Liver (tissue), 9 donors: ENCODE data around the gene GRK5. TPM values are rescaled to one million over a fixed set of nuclear protein-coding genes. Genes with fewer than 3 reads are reported as not detected.

ENCODE experiments used
- DNase-seq: peaks from one replicate; pipeline ENCODE4 v3.0.0-alpha.2; 2017; ENCODE audit warnings: low spot score
- H3K27ac ChIP-seq, 2 donors: one replicate each; pipeline ENCODE4 v1.7.0; 2013; ENCODE audit warnings: inconsistent platforms in 2 of 2, low read length in 2 of 2, control low read depth in 1 of 2, low read depth in 1 of 2, mild to moderate bottlenecking in 1 of 2
- H3K27me3 ChIP-seq, 4 donors: one replicate each; pipeline versions ENCODE4 v1.6.1 to v1.7.0; 2013; ENCODE audit warnings: low read length in 3 of 4, inconsistent platforms in 1 of 4, mild to moderate bottlenecking in 1 of 4, moderate library complexity in 1 of 4; ENCODE audit not compliant: control insufficient read depth in 4 of 4, insufficient read depth in 4 of 4
- H3K36me3 ChIP-seq, 4 donors: one replicate each; pipeline versions ENCODE4 v1.6.1 to v1.7.0; 2013; ENCODE audit warnings: low read length in 3 of 4, mild to moderate bottlenecking in 3 of 4, low read depth in 1 of 4, moderate library complexity in 1 of 4; ENCODE audit not compliant: control insufficient read depth in 4 of 4, insufficient read depth in 3 of 4
- H3K4me1 ChIP-seq, 4 donors: one replicate each; pipeline versions ENCODE4 v1.6.1 to v1.7.0; 2013; ENCODE audit warnings: low read length in 3 of 4, mild to moderate bottlenecking in 3 of 4, moderate library complexity in 1 of 4; ENCODE audit not compliant: control insufficient read depth in 4 of 4, insufficient read depth in 4 of 4
- H3K4me3 ChIP-seq, 3 donors: one replicate each; pipeline versions ENCODE4 v1.6.1 to v1.7.0; 2013; ENCODE audit warnings: low read length in 3 of 3, control low read depth in 1 of 3, low read depth in 1 of 3, mild to moderate bottlenecking in 1 of 3
- H3K9ac ChIP-seq, 2 donors: one replicate each; pipeline ENCODE4 v1.7.0; 2013; ENCODE audit warnings: low read length in 2 of 2, mild to moderate bottlenecking in 2 of 2, moderate library complexity in 2 of 2, control low read depth in 1 of 2, low read depth in 1 of 2
- H3K9me3 ChIP-seq, 4 donors: one replicate each; pipeline versions ENCODE4 v1.6.1 to v1.7.0; 2013; ENCODE audit warnings: low read length in 3 of 4; ENCODE audit not compliant: control insufficient read depth in 4 of 4
- EGR1 ChIP-seq, 2 donors: IDR thresholded peaks; 2 replicates each; pipeline ENCODE4 v1.6.1; 2016 to 2018; ENCODE audit warnings: antibody characterized with exemption in 2 of 2, low read depth in 2 of 2
- FOXA1 ChIP-seq: IDR thresholded peaks from 2 replicates; pipeline ENCODE4 v1.6.1; 2016; ENCODE audit warnings: antibody characterized with exemption
- FOXA2 ChIP-seq: IDR thresholded peaks from 2 replicates; pipeline ENCODE4 v1.6.1; 2016; ENCODE audit warnings: antibody characterized with exemption
- GABPA ChIP-seq, 2 donors: IDR thresholded peaks in 1 of 2; conservative IDR thresholded peaks in 1 of 2; 2 replicates each; pipeline ENCODE4 v1.6.1; 2016; ENCODE audit warnings: antibody characterized with exemption in 2 of 2, mild to moderate bottlenecking in 1 of 2, moderate library complexity in 1 of 2
- HNF4A ChIP-seq, 2 donors: conservative IDR thresholded peaks; 2 replicates each; pipeline ENCODE4 v1.6.1; 2016; ENCODE audit warnings: antibody characterized with exemption in 2 of 2, mild to moderate bottlenecking in 2 of 2
- HNF4G ChIP-seq: IDR thresholded peaks from 2 replicates; pipeline ENCODE4 v1.6.1; 2016; ENCODE audit warnings: antibody characterized with exemption
- JUND ChIP-seq, 2 donors: IDR thresholded peaks; 2 replicates each; pipeline ENCODE4 v1.6.1; 2016; ENCODE audit warnings: antibody characterized with exemption in 2 of 2
- NR2F2 ChIP-seq: IDR thresholded peaks from 2 replicates; pipeline ENCODE4 v1.6.1; 2016; ENCODE audit warnings: antibody characterized with exemption
- RAD21 ChIP-seq, 2 donors: IDR thresholded peaks; 2 replicates each; pipeline ENCODE4 v1.6.1; 2016; ENCODE audit warnings: antibody characterized with exemption in 2 of 2, mild to moderate bottlenecking in 2 of 2
- RXRA ChIP-seq, 2 donors: IDR thresholded peaks; 2 replicates each; pipeline ENCODE4 v1.6.1; 2017 to 2018; ENCODE audit warnings: antibody characterized with exemption in 2 of 2, mild to moderate bottlenecking in 1 of 2
- SP1 ChIP-seq: IDR thresholded peaks from 2 replicates; pipeline ENCODE4 v1.6.1; 2018; ENCODE audit warnings: antibody characterized with exemption, mild to moderate bottlenecking
- TAF1 ChIP-seq: conservative IDR thresholded peaks from 2 replicates; pipeline ENCODE4 v1.6.1; 2016; ENCODE audit warnings: antibody characterized with exemption, mild to moderate bottlenecking
- YY1 ChIP-seq: IDR thresholded peaks from 2 replicates; pipeline ENCODE4 v1.6.1; 2016; ENCODE audit warnings: antibody characterized with exemption, mild to moderate bottlenecking
- WGBS: extraction: QIAGEN DNeasy Blood & Tissue Kit; methylation state at CpG from one replicate; pipeline ENCODE4 v1.1.7; 2013; 5-methylcytosine and 5-hydroxymethylcytosine counted together
- polyA plus RNA-seq, 2 donors: library from polyadenylated mRNA; stranded (reverse) in 1 of 2; unstranded in 1 of 2; fragments of 200-250 nt in 1 of 2; fragments of >200 nt in 1 of 2; fragmentation: Nextera tagmentation in 1 of 2; extraction: Ambion mirVana in 1 of 2; gene quantifications; one replicate each; pipeline versions ENCODE4 v1.2.1 to v1.2.3, GENCODE V29; 2013 to 2015
- total RNA-seq, 2 donors: library from RNA; depleted of rRNA; stranded (reverse); fragments of >200 nt; gene quantifications; one replicate each; pipeline ENCODE4 v1.2.3, GENCODE V29; 2014
- TF ChIP-seq, protein P1 (sequence below): IDR thresholded peaks from 2 replicates; pipeline ENCODE4 v1.6.1; 2016; ENCODE audit warnings: antibody characterized with exemption
- TF ChIP-seq, protein P2 (sequence below): fragments of 150-350 bp; IDR thresholded peaks from 2 replicates; pipeline ENCODE4 v1.5.1; 2017; ENCODE audit warnings: improper control_type of control experiment, low read depth, low read length; ENCODE audit not compliant: missing input control
- TF ChIP-seq, protein P3 (sequence below): IDR thresholded peaks from 2 replicates; pipeline ENCODE4 v1.6.1; 2016; ENCODE audit warnings: antibody characterized with exemption
- TF ChIP-seq, protein P4 (sequence below): IDR thresholded peaks from 2 replicates; pipeline ENCODE4 v1.6.1; 2016; ENCODE audit warnings: antibody characterized with exemption, mild to moderate bottlenecking
- TF ChIP-seq, protein P5 (sequence below): IDR thresholded peaks from 2 replicates; pipeline ENCODE4 v1.6.1; 2016; ENCODE audit warnings: antibody characterized with exemption
- donor health status: healthy.
- donor health status: healthy.
- donor health status: healthy.
- donor health status: healthy.
- donor health status: healthy.

The GRK5 gene
- total and polyA plus RNA-seq, 4 donors, result 2.1 to 6.6 (median 5.1) TPM

DNA sequence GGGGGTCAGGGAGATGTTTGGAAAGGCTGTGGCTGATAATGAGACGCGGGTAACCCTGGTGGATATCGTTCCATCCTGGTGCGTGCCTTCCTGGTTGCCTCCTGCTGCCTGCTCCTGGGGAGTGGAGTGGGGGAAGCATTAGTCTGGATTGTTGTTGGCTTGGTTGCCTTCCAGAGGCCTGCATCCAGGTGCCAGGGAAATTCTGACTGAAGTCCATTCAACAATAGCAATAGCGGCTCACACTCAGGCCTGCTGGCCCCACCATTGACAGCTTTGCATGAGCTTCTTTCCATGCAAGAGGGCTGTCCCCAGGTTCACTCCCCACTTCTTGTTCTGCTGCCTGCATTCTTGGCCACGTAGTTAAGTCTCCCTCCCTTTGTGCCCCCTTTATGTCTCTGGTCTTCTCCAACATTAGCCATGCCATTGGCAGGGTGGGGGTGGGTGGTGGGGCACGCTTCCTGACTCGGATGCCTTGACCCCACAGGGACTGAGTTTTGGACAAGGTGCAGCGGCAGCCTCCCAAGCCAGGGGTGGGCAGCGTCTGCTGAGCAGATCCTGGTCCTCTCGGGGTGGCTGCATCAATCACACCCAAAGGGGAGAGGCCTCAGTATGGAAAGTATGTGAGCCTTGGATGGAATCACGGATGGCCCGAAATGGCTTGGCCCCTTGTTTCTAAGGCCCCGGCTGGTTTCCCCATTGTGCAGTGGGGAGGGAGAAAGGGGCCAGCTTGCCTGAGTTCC is 150.2 kb downstream of the GRK5 start:
- no peak overlapping the region for H3K4me3 ChIP-seq
- H3K4me1 ChIP-seq, result peaks cover 6 to 23% (median 16%) of the 10 kb centered on the region in 4 donors
- peaks cover 0 to 2% (median 0%) of the 10 kb centered on the region in 4 donors for H3K9me3 ChIP-seq
- H3K9ac ChIP-seq, result no peak overlapping the region
- DNase-seq, result no peak
- H3K36me3 ChIP-seq, result no peaks in the 10 kb centered on the region
- H3K27ac ChIP-seq, result no peak overlapping the region
- WGBS, result 81% methylated on average over 14 of the region's 14 CpGs
- no peaks in the 10 kb centered on the region for H3K27me3 ChIP-seq
- TF ChIP-seq TAF1 (no peak), HNF4A (conservative IDR thresholded peaks at IDR 0.05) (peak; percentile 65 to 80), NR2F2 (no peak), FOXA1 (no peak), YY1 (no peak), SP1 (peak; percentile 85), JUND (IDR thresholded peaks at IDR 0.05) (no peak), RXRA (IDR thresholded peaks at IDR 0.05) (peak in 1 of 2 donors; percentile 10), GABPA (IDR thresholded peaks at IDR 0.05 in 1 of 2, conservative IDR thresholded peaks at IDR 0.05 in 1 of 2) (no peak), HNF4G (peak; percentile 43), FOXA2 (no peak), EGR1 (IDR thresholded peaks at IDR 0.05; ENCODE audit: low read depth in 2 of 2) (no peak), RAD21 (IDR thresholded peaks at IDR 0.05) (peak in 1 of 2 donors; percentile 49)
- TF ChIP-seq, protein P1, sequence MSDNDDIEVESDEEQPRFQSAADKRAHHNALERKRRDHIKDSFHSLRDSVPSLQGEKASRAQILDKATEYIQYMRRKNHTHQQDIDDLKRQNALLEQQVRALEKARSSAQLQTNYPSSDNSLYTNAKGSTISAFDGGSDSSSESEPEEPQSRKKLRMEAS, result no peak
- TF ChIP-seq, protein P2, sequence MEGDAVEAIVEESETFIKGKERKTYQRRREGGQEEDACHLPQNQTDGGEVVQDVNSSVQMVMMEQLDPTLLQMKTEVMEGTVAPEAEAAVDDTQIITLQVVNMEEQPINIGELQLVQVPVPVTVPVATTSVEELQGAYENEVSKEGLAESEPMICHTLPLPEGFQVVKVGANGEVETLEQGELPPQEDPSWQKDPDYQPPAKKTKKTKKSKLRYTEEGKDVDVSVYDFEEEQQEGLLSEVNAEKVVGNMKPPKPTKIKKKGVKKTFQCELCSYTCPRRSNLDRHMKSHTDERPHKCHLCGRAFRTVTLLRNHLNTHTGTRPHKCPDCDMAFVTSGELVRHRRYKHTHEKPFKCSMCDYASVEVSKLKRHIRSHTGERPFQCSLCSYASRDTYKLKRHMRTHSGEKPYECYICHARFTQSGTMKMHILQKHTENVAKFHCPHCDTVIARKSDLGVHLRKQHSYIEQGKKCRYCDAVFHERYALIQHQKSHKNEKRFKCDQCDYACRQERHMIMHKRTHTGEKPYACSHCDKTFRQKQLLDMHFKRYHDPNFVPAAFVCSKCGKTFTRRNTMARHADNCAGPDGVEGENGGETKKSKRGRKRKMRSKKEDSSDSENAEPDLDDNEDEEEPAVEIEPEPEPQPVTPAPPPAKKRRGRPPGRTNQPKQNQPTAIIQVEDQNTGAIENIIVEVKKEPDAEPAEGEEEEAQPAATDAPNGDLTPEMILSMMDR, result no peak
- TF ChIP-seq, protein P3, sequence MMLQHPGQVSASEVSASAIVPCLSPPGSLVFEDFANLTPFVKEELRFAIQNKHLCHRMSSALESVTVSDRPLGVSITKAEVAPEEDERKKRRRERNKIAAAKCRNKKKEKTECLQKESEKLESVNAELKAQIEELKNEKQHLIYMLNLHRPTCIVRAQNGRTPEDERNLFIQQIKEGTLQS, result no peak
- TF ChIP-seq, protein P4, sequence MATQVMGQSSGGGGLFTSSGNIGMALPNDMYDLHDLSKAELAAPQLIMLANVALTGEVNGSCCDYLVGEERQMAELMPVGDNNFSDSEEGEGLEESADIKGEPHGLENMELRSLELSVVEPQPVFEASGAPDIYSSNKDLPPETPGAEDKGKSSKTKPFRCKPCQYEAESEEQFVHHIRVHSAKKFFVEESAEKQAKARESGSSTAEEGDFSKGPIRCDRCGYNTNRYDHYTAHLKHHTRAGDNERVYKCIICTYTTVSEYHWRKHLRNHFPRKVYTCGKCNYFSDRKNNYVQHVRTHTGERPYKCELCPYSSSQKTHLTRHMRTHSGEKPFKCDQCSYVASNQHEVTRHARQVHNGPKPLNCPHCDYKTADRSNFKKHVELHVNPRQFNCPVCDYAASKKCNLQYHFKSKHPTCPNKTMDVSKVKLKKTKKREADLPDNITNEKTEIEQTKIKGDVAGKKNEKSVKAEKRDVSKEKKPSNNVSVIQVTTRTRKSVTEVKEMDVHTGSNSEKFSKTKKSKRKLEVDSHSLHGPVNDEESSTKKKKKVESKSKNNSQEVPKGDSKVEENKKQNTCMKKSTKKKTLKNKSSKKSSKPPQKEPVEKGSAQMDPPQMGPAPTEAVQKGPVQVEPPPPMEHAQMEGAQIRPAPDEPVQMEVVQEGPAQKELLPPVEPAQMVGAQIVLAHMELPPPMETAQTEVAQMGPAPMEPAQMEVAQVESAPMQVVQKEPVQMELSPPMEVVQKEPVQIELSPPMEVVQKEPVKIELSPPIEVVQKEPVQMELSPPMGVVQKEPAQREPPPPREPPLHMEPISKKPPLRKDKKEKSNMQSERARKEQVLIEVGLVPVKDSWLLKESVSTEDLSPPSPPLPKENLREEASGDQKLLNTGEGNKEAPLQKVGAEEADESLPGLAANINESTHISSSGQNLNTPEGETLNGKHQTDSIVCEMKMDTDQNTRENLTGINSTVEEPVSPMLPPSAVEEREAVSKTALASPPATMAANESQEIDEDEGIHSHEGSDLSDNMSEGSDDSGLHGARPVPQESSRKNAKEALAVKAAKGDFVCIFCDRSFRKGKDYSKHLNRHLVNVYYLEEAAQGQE, result no peak
- TF ChIP-seq, protein P5, sequence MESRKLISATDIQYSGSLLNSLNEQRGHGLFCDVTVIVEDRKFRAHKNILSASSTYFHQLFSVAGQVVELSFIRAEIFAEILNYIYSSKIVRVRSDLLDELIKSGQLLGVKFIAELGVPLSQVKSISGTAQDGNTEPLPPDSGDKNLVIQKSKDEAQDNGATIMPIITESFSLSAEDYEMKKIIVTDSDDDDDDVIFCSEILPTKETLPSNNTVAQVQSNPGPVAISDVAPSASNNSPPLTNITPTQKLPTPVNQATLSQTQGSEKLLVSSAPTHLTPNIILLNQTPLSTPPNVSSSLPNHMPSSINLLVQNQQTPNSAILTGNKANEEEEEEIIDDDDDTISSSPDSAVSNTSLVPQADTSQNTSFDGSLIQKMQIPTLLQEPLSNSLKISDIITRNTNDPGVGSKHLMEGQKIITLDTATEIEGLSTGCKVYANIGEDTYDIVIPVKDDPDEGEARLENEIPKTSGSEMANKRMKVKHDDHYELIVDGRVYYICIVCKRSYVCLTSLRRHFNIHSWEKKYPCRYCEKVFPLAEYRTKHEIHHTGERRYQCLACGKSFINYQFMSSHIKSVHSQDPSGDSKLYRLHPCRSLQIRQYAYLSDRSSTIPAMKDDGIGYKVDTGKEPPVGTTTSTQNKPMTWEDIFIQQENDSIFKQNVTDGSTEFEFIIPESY, result no peak
